Measurements from ENCODE around the gene PMF1. TPM values are rescaled to one million over a fixed set of nuclear protein-coding genes. Genes with fewer than 3 reads are reported as not detected.

The PMF1 gene
- total RNA-seq, 1 donor from 2014 or later = 83.3 TPM

GRCh38 chr1:156262461-156263287 is 49.9 kb downstream of the PMF1 start:
- Mint-ChIP-seq H3K4me1 (peaks cover 11% of the 10 kb centered on the region), H3K36me3 (ENCODE audit: low read depth) (peaks cover 41% of the 10 kb centered on the region), H3K9me3 (no peaks in the 10 kb centered on the region), H3K4me3 (no peak overlapping the region), H3K27ac (ENCODE audit: unreplicated experiment) (no peak overlapping the region), H3K27me3 (ENCODE audit: low read depth) (no peaks in the 10 kb centered on the region)
- TF ChIP-seq, protein P1, sequence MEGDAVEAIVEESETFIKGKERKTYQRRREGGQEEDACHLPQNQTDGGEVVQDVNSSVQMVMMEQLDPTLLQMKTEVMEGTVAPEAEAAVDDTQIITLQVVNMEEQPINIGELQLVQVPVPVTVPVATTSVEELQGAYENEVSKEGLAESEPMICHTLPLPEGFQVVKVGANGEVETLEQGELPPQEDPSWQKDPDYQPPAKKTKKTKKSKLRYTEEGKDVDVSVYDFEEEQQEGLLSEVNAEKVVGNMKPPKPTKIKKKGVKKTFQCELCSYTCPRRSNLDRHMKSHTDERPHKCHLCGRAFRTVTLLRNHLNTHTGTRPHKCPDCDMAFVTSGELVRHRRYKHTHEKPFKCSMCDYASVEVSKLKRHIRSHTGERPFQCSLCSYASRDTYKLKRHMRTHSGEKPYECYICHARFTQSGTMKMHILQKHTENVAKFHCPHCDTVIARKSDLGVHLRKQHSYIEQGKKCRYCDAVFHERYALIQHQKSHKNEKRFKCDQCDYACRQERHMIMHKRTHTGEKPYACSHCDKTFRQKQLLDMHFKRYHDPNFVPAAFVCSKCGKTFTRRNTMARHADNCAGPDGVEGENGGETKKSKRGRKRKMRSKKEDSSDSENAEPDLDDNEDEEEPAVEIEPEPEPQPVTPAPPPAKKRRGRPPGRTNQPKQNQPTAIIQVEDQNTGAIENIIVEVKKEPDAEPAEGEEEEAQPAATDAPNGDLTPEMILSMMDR (conservative IDR thresholded peaks at IDR 0.05) = no peak
- no peak for DNase-seq (ENCODE audit: low read depth, low spot score)

DNA sequence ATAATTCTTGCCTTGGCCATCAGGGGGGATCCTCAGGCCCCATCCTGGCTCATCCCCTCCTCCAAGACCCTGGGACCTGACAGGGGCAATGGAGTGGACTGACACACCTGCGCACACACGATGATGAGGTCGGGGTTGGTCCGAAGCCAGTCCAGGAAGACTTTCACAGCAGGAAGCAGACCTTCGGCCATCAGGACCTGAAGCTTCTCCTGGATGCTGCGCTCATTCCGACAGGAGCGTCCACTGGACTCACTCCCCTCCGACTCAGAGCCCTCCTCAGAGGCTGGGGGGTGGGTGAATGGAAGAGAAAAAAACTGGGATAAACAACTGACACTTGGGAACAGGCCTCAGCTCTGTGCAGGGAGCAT is 50.5 kb downstream of the PMF1 start:
- Mint-ChIP-seq H3K4me1 (peaks cover 11% of the 10 kb centered on the region), H3K9me3 (no peaks in the 10 kb centered on the region), H3K36me3 (ENCODE audit: low read depth) (peaks cover 46% of the 10 kb centered on the region), H3K4me3 (no peak overlapping the region), H3K27me3 (ENCODE audit: low read depth) (no peaks in the 10 kb centered on the region), H3K27ac (ENCODE audit: unreplicated experiment) (no peak overlapping the region)
- TF ChIP-seq, protein P1 (conservative IDR thresholded peaks at IDR 0.05) = no peak
- no peak for DNase-seq (ENCODE audit: low read depth, low spot score)

DNA sequence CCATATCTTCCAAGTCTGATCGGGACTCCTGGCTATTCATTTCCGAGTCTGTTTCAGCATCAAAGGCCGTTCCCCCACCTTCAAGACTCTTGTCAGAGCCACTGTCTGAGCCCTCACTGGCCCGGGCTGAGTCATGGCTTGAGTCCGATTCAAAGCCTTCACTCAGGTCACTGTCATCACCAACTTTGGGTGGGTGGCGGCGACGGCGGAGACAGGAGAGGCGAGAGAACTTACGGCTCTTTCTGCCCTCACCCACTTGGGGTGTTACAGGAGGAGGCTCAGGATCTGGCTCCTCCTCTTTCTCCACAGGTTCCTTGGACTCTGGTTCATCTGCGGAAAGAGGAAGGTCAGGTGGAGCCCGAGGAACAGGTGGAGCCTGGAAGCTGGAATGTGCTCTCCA is 53.2 kb downstream of the PMF1 start:
- H3K4me3 Mint-ChIP-seq = no peak overlapping the region

GRCh38 chr1:156268336-156268735 is 55.5 kb downstream of the PMF1 start:
- H3K4me1 Mint-ChIP-seq = no peaks in the 10 kb centered on the region
- H3K4me3 Mint-ChIP-seq = no peak overlapping the region
- H3K9me3 Mint-ChIP-seq = no peaks in the 10 kb centered on the region
- no peaks in the 10 kb centered on the region for H3K27me3 Mint-ChIP-seq (ENCODE audit: low read depth)
- TF ChIP-seq, protein P1 (conservative IDR thresholded peaks at IDR 0.05) = no peak
- peaks cover 38% of the 10 kb centered on the region for H3K36me3 Mint-ChIP-seq (ENCODE audit: low read depth)
- no peak for DNase-seq (ENCODE audit: low read depth, low spot score)
- no peak overlapping the region for H3K27ac Mint-ChIP-seq (ENCODE audit: unreplicated experiment)

More for the DNA sequence above, 53.2 kb downstream of the PMF1 start:
- Mint-ChIP-seq H3K27me3 (ENCODE audit: low read depth) (no peaks in the 10 kb centered on the region), H3K27ac (ENCODE audit: unreplicated experiment) (no peak overlapping the region), H3K36me3 (ENCODE audit: low read depth) (peaks cover 44% of the 10 kb centered on the region), H3K4me1 (peaks cover 3% of the 10 kb centered on the region), H3K9me3 (no peaks in the 10 kb centered on the region)
- TF ChIP-seq, protein P1 (conservative IDR thresholded peaks at IDR 0.05) = no peak
- no peak for DNase-seq (ENCODE audit: low read depth, low spot score)

DNA sequence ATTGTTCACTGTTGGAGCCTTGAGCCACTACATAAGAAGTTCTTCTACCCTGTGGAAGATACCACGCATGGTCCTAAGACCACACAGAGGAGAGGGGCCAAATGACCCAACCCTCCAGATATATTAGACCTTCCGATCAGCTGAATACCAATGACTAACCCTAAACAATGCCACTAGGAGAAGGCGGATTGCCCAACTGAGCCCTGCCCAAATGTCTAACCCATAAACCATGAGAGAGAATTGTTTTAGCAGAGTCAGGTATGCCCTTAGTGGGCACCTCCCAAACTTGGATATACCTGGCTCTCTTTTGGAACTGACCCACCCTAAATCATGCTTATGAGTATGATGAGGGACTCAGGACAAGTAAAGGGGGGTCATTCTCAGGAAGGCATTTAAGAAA is 57.5 kb downstream of the PMF1 start:
- Mint-ChIP-seq H3K9me3 (no peaks in the 10 kb centered on the region), H3K27ac (ENCODE audit: unreplicated experiment) (no peak overlapping the region), H3K4me3 (no peak overlapping the region), H3K4me1 (no peaks in the 10 kb centered on the region), H3K27me3 (ENCODE audit: low read depth) (no peaks in the 10 kb centered on the region), H3K36me3 (ENCODE audit: low read depth) (peaks cover 32% of the 10 kb centered on the region)
- TF ChIP-seq, protein P1 (conservative IDR thresholded peaks at IDR 0.05) = no peak
- no peak for DNase-seq (ENCODE audit: low read depth, low spot score)

All from neural crest cell (in vitro differentiated cells).